Fibroblast of lung (primary cell): ENCODE results near the gene RPS24.

Experiments
- CTCF ChIP-seq, 2 donors: IDR thresholded peaks in 1 of 2; conservative IDR thresholded peaks in 1 of 2; 1 replicate in 1 of 2; 2 replicates in 1 of 2; pipeline ENCODE4 v1.5.1; 2011 to 2012; ENCODE audit warnings: low read length in 2 of 2, control low read depth in 1 of 2, inconsistent platforms in 1 of 2, low read depth in 1 of 2, mild to moderate bottlenecking in 1 of 2
- EZH2 ChIP-seq: IDR thresholded peaks from 2 replicates; pipeline ENCODE4 v1.5.1; 2012; ENCODE audit warnings: low read length, control low read depth, mild to moderate bottlenecking; ENCODE audit errors: missing control alignments

- TF ChIP-seq CTCF (conservative IDR thresholded peaks at IDR 0.05 in 1 of 2, IDR thresholded peaks at IDR 0.05 in 1 of 2; ENCODE audit: low read depth in 1 of 2, low read length in 2 of 2) = no peak
- no peak for TF ChIP-seq EZH2
These were observed 11.0 kb downstream of the RPS24 start for GRCh38 chr10:78044699-78045098.
